Measurements from ENCODE around the gene MICU1. TPM values are rescaled to one million over a fixed set of nuclear protein-coding genes. Genes with fewer than 3 reads are reported as not detected.

MICU1 gene
- polyA plus RNA-seq, 1 of the 3 experiments (the other 2 are of a cell fraction), result 24.6 TPM

- ChIA-PET POLR2A (no interaction called here), CTCF (interaction anchor here (0.6 to 2.7 kb wide), 3 partner anchors 13 to 454 kb away, joined by 3 to 8 read pairs (median 5); no protein-coding TSS in a partner anchor)
- Histone ChIP-seq H3K79me2 (ENCODE audit: insufficient read depth) (no peaks in the 10 kb centered on the region), H3K4me3 (ENCODE audit: low read depth in 2 of 2, low read length in 1 of 2) (no peak overlapping the region), H3K4me2 (no peak overlapping the region), H3K4me1 (ENCODE audit: control insufficient read depth in 1 of 2, insufficient read depth in 2 of 2, low read depth in 1 of 2, low read length in 1 of 2) (no peaks in the 10 kb centered on the region), H2AFZ (ENCODE audit: low read depth) (no peak overlapping the region), H3K27me3 (ENCODE audit: insufficient read depth) (no peaks in the 10 kb centered on the region), H4K20me1 (ENCODE audit: insufficient read depth) (no peaks in the 10 kb centered on the region), H3K9me2 (no peaks in the 10 kb centered on the region), H3K27ac (ENCODE audit: low read depth in 2 of 2, low read length in 1 of 2) (no peak overlapping the region), H3F3A (replicated peaks; ENCODE audit: insufficient read depth) (no peaks in the 10 kb centered on the region), H3K9ac (no peak overlapping the region), H3K9me3 (no peaks in the 10 kb centered on the region), H3K36me3 (replicated peaks in 1 of 2; ENCODE audit: control insufficient read depth in 1 of 2, insufficient read depth in 2 of 2, low read length in 1 of 2) (no peaks in the 10 kb centered on the region)
- 88% methylated on average over 2 of the region's 2 CpGs for WGBS (ENCODE audit: low lambda C conversion rate)
- TF ChIP-seq RFX5 (IDR thresholded peaks at IDR 0.05; ENCODE audit: low read length), result no peak
- no peak for TF ChIP-seq MXI1 (IDR thresholded peaks at IDR 0.05; ENCODE audit: low read depth, low read length)
- no peak for TF ChIP-seq USF1 (IDR thresholded peaks at IDR 0.05; ENCODE audit: borderline replicate concordance, low read depth)
- TF ChIP-seq TAF1 (IDR thresholded peaks at IDR 0.05; ENCODE audit: borderline replicate concordance, low read depth, low read length), result no peak
- no peak for TF ChIP-seq RCOR1 (IDR thresholded peaks at IDR 0.05; ENCODE audit: low read length)
- TF ChIP-seq RAD21 (IDR thresholded peaks at IDR 0.05; ENCODE audit: low read length), result no peak
- no peak for TF ChIP-seq ZBTB33 (IDR thresholded peaks at IDR 0.05; ENCODE audit: borderline replicate concordance, low read depth)
- TF ChIP-seq TCF12 (IDR thresholded peaks at IDR 0.05), result no peak
- TF ChIP-seq RXRA (IDR thresholded peaks at IDR 0.05; ENCODE audit: borderline replicate concordance, low read depth), result no peak
- TF ChIP-seq EZH2phosphoT487 (IDR thresholded peaks at IDR 0.05; ENCODE audit: borderline replicate concordance, low read depth), result no peak
- TF ChIP-seq YY1 (IDR thresholded peaks at IDR 0.05; ENCODE audit: low read depth), result no peak
- TF ChIP-seq PBX3 (IDR thresholded peaks at IDR 0.05), result no peak
- no peak for TF ChIP-seq USF2 (IDR thresholded peaks at IDR 0.05; ENCODE audit: borderline replicate concordance, low read depth, low read length)
- no peak for TF ChIP-seq CHD2 (IDR thresholded peaks at IDR 0.05; ENCODE audit: low read length, partially characterized antibody)
- TF ChIP-seq POLR2AphosphoS5 (IDR thresholded peaks at IDR 0.05; ENCODE audit: low read depth, low read length), result no peak
- TF ChIP-seq FOSL2 (IDR thresholded peaks at IDR 0.05; ENCODE audit: borderline replicate concordance, low read depth), result no peak
- no peak for DNase-seq
Measured at GRCh38 chr10:72379776-72380175, 246.1 kb downstream of the MICU1 start.
